Mesenchymal stem cell (in vitro differentiated cells and primary cell): Measurements from ENCODE around the gene ETFA.
"Not testable (repeated sequence)": the region's sequence is repeated elsewhere in the genome, so short reads cannot be mapped to it uniquely, and the experiment has no call there.

ENCODE experiments used
- DNase-seq: peaks from one replicate; pipeline ENCODE4 v3.0.0-alpha.2; 2013
- H2AFZ ChIP-seq: one replicate; pipeline ENCODE4 v1.6.1; 2013; ENCODE audit warnings: low read depth, mild to moderate bottlenecking, control low read depth, inconsistent platforms, low read length, moderate library complexity
- H2AK5ac ChIP-seq: 2 replicates; pipeline ENCODE4 v1.6.1; 2013; ENCODE audit warnings: low read length, moderate library complexity, mild to moderate bottlenecking, inconsistent platforms; ENCODE audit not compliant: severe bottlenecking
- H2BK120ac ChIP-seq: one replicate; pipeline ENCODE4 v1.6.1; 2013; ENCODE audit warnings: low read depth, mild to moderate bottlenecking, inconsistent platforms, low read length, moderate library complexity
- H2BK12ac ChIP-seq, 2 experiments: one replicate each; pipeline ENCODE4 v1.6.1; 2013; ENCODE audit warnings: inconsistent platforms in 2 of 2, low read length in 2 of 2, mild to moderate bottlenecking in 2 of 2, moderate library complexity in 2 of 2, control low read depth in 1 of 2
- H2BK15ac ChIP-seq: one replicate; pipeline ENCODE4 v1.6.1; 2013; ENCODE audit warnings: mild to moderate bottlenecking, low read depth, inconsistent platforms; ENCODE audit not compliant: poor library complexity, severe bottlenecking
- H2BK5ac ChIP-seq: 2 replicates; pipeline ENCODE4 v1.6.1; 2013; ENCODE audit warnings: low read depth, mild to moderate bottlenecking, low read length, control low read depth, inconsistent platforms; ENCODE audit not compliant: poor library complexity, severe bottlenecking
- H3K14ac ChIP-seq, 2 experiments: one replicate each; pipeline ENCODE4 v1.6.1; 2013; ENCODE audit warnings: inconsistent platforms in 2 of 2, low read length in 2 of 2, control low read depth in 1 of 2, mild to moderate bottlenecking in 1 of 2, moderate library complexity in 1 of 2
- H3K18ac ChIP-seq, 2 experiments: one replicate each; pipeline ENCODE4 v1.6.1; 2013; ENCODE audit warnings: inconsistent platforms in 2 of 2, low read length in 2 of 2, control low read depth in 1 of 2, low read depth in 1 of 2, mild to moderate bottlenecking in 1 of 2
- H3K23ac ChIP-seq, 2 experiments: one replicate each; pipeline ENCODE4 v1.6.1; 2013; ENCODE audit warnings: inconsistent platforms in 2 of 2, low read length in 2 of 2, mild to moderate bottlenecking in 2 of 2, moderate library complexity in 2 of 2, control low read depth in 1 of 2
- H3K27ac ChIP-seq: 2 replicates; pipeline ENCODE4 v1.5.1; 2013; ENCODE audit warnings: mild to moderate bottlenecking, moderate library complexity, low read length, control low read depth, inconsistent platforms; ENCODE audit not compliant: poor library complexity, severe bottlenecking
- H3K27me3 ChIP-seq, 2 experiments: 2 replicates each; pipeline versions ENCODE4 v1.6.1 to v1.7.0; 2013; ENCODE audit warnings: low read length in 2 of 2, mild to moderate bottlenecking in 2 of 2, moderate library complexity in 2 of 2, control low read depth in 1 of 2, inconsistent platforms in 1 of 2; ENCODE audit not compliant: control insufficient read depth in 1 of 2, insufficient read depth in 1 of 2
- H3K36me3 ChIP-seq, 2 experiments: 2 replicates each; pipeline versions ENCODE4 v1.6.1 to v1.7.0; 2013; ENCODE audit warnings: low read length in 2 of 2, control low read depth in 1 of 2, inconsistent platforms in 1 of 2, low read depth in 1 of 2, mild to moderate bottlenecking in 1 of 2; ENCODE audit not compliant: insufficient read depth in 2 of 2, control insufficient read depth in 1 of 2
- H3K4ac ChIP-seq, 2 experiments: one replicate each; pipeline ENCODE4 v1.6.1; 2013; ENCODE audit warnings: inconsistent platforms in 2 of 2, low read length in 2 of 2, mild to moderate bottlenecking in 2 of 2, moderate library complexity in 2 of 2, control low read depth in 1 of 2, low read depth in 1 of 2
- H3K4me1 ChIP-seq: 2 replicates; pipeline ENCODE4 v1.6.1; 2013; ENCODE audit warnings: low read depth, low read length, control low read depth; ENCODE audit not compliant: control insufficient read depth, insufficient read depth
- H3K4me2 ChIP-seq: 2 replicates; pipeline ENCODE4 v1.6.1; 2013; ENCODE audit warnings: low read length, mild to moderate bottlenecking, inconsistent platforms; ENCODE audit not compliant: poor library complexity, severe bottlenecking
- H3K4me3 ChIP-seq, 2 experiments: 2 replicates each; pipeline versions ENCODE4 v1.5.1 to v1.7.0; 2013; ENCODE audit warnings: low read length in 2 of 2, mild to moderate bottlenecking in 2 of 2, control low read depth in 1 of 2, low read depth in 1 of 2; ENCODE audit not compliant: insufficient read depth in 1 of 2
- H3K79me1 ChIP-seq: replicated peaks from 2 replicates; pipeline ENCODE4 v1.6.1; 2013; ENCODE audit warnings: mild to moderate bottlenecking, control low read depth, low read length, inconsistent platforms; ENCODE audit not compliant: poor library complexity, severe bottlenecking
- H3K9ac ChIP-seq: 2 replicates; pipeline ENCODE4 v1.7.0; 2013; ENCODE audit warnings: mild to moderate bottlenecking, low read length, moderate library complexity
- H3K9me3 ChIP-seq: 2 replicates; pipeline ENCODE4 v1.7.0; 2013; ENCODE audit warnings: mild to moderate bottlenecking, low read length; ENCODE audit not compliant: control insufficient read depth
- H4K8ac ChIP-seq: one replicate; pipeline ENCODE4 v1.6.1; 2013; ENCODE audit warnings: inconsistent platforms, mild to moderate bottlenecking, low read length, moderate library complexity
- H4K91ac ChIP-seq: one replicate; pipeline ENCODE4 v1.6.1; 2013; ENCODE audit warnings: mild to moderate bottlenecking, low read length, inconsistent platforms
- WGBS: methylation state at CpG from one replicate; pipeline ENCODE4 v1.1.7; 2013; ENCODE audit warnings: mixed read lengths; 5-methylcytosine and 5-hydroxymethylcytosine counted together

The ETFA gene

GRCh38 chr15:76298986-76299385, 12.3 kb downstream of the ETFA start:
- Histone ChIP-seq H3K27ac (no peak overlapping the region), H3K27me3 (no peaks in the 10 kb centered on the region), H3K79me1 (peaks cover 23% of the 10 kb centered on the region), H3K4ac (no peak overlapping the region), H3K4me2 (no peak overlapping the region), H3K9ac (no peak overlapping the region), H2BK12ac (no peak overlapping the region), H4K8ac (no peak overlapping the region), H3K18ac (no peak overlapping the region), H3K14ac (no peak overlapping the region), H2AK5ac (no peak overlapping the region), H2AFZ (no peak overlapping the region), H3K4me3 (no peak overlapping the region), H2BK15ac (no peak overlapping the region), H2BK5ac (no peak overlapping the region), H3K4me1 (no peaks in the 10 kb centered on the region), H4K91ac (no peak overlapping the region), H3K36me3 (peaks cover 0 to 5% of the 10 kb centered on the region in 2 experiments), H2BK120ac (no peak overlapping the region), H3K23ac (no peak overlapping the region), H3K9me3 (no peaks in the 10 kb centered on the region)
- DNase-seq = no peak
- 96% methylated on average over 3 of the region's 3 CpGs for WGBS

- H3K27ac ChIP-seq, H2AFZ ChIP-seq, H3K4ac ChIP-seq, H3K23ac ChIP-seq, H3K18ac ChIP-seq, H3K36me3 ChIP-seq, H2BK12ac ChIP-seq, H2AK5ac ChIP-seq, H3K4me2 ChIP-seq, H3K9me3 ChIP-seq, H3K14ac ChIP-seq, H3K4me3 ChIP-seq, H3K9ac ChIP-seq, H2BK5ac ChIP-seq, H4K8ac ChIP-seq, H4K91ac ChIP-seq, H3K4me1 ChIP-seq, H2BK15ac ChIP-seq, H3K27me3 ChIP-seq, H2BK120ac ChIP-seq, DNase-seq: not testable (repeated sequence)
- WGBS = 100% methylated on average over 3 of the region's 4 CpGs
- H3K79me1 ChIP-seq = peaks cover 21% of the 10 kb centered on the region
Observed at GRCh38 chr15:76297951-76298350, 13.3 kb downstream of the ETFA start.

GRCh38 chr15:76296849-76297248, 14.4 kb downstream of the ETFA start:
- Histone ChIP-seq H3K27me3 (no peaks in the 10 kb centered on the region), H2BK15ac (no peak overlapping the region), H2BK12ac (no peak overlapping the region), H4K91ac (no peak overlapping the region), H3K36me3 (peaks cover 0 to 8% of the 10 kb centered on the region in 2 experiments), H3K79me1 (peaks cover 23% of the 10 kb centered on the region), H2BK120ac (no peak overlapping the region), H3K4me2 (no peak overlapping the region), H3K4ac (no peak overlapping the region), H3K4me1 (no peaks in the 10 kb centered on the region), H3K4me3 (no peak overlapping the region), H3K9ac (no peak overlapping the region), H3K14ac (no peak overlapping the region), H2BK5ac (no peak overlapping the region), H2AFZ (no peak overlapping the region), H3K23ac (no peak overlapping the region), H3K27ac (no peak overlapping the region), H4K8ac (no peak overlapping the region), H2AK5ac (no peak overlapping the region), H3K9me3 (no peaks in the 10 kb centered on the region), H3K18ac (no peak overlapping the region)
- 100% methylated on average over 1 of the region's 1 CpG for WGBS
- no peak for DNase-seq

- H2BK5ac ChIP-seq = not testable (repeated sequence)
Observed at GRCh38 chr15:76294463-76294862, 16.8 kb downstream of the ETFA start.

More at GRCh38 chr15:76294463-76294862, 16.8 kb downstream of the ETFA start:
- DNase-seq, H3K4me1 ChIP-seq, H2AFZ ChIP-seq, H2BK15ac ChIP-seq, H4K8ac ChIP-seq, H3K4me3 ChIP-seq, H3K9me3 ChIP-seq, H3K27ac ChIP-seq, H2BK120ac ChIP-seq, H4K91ac ChIP-seq, H3K9ac ChIP-seq, H3K18ac ChIP-seq, H2AK5ac ChIP-seq, H3K14ac ChIP-seq, H3K27me3 ChIP-seq, H3K4me2 ChIP-seq, H2BK12ac ChIP-seq, H3K23ac ChIP-seq, H3K4ac ChIP-seq: not testable (repeated sequence)
- Histone ChIP-seq H3K79me1 (peaks cover 18% of the 10 kb centered on the region), H3K36me3 (peaks cover 3 to 18% of the 10 kb centered on the region in 2 experiments)
- WGBS = 100% methylated on average over 1 of the region's 1 CpG
